ENCODE measurements around the gene TOR2A.

DNA sequence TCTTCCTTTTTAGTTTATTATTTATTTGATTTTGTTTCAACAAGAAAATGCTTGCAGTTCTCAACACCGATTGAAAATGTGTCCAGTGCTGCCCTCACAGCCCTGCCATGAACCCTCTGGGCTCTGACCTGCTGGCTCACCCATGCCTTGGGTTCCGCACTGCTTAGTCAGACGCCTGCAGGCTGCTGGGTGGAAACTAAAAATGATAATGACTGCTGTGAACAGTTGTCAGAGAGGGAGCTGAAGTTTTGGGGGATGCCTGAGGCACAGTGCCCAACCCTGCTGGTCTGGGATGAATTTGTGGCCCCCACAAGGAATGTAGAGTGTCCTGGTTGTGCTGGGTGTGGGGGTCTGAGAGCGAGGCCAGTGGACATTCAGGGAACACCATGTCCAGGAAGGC, 50.5 kb downstream of the TOR2A start:
- TF ChIP-seq POLR2A (IDR thresholded peaks at IDR 0.05) = no peak
- TF ChIP-seq, protein P1, sequence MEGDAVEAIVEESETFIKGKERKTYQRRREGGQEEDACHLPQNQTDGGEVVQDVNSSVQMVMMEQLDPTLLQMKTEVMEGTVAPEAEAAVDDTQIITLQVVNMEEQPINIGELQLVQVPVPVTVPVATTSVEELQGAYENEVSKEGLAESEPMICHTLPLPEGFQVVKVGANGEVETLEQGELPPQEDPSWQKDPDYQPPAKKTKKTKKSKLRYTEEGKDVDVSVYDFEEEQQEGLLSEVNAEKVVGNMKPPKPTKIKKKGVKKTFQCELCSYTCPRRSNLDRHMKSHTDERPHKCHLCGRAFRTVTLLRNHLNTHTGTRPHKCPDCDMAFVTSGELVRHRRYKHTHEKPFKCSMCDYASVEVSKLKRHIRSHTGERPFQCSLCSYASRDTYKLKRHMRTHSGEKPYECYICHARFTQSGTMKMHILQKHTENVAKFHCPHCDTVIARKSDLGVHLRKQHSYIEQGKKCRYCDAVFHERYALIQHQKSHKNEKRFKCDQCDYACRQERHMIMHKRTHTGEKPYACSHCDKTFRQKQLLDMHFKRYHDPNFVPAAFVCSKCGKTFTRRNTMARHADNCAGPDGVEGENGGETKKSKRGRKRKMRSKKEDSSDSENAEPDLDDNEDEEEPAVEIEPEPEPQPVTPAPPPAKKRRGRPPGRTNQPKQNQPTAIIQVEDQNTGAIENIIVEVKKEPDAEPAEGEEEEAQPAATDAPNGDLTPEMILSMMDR (IDR thresholded peaks at IDR 0.05 in 8 of 11, conservative IDR thresholded peaks at IDR 0.05 in 3 of 11) = no peak

All from spleen (tissue), 7 donors.